Measurements from ENCODE around the gene PPIP5K1.

The PPIP5K1 gene

GRCh38 chr15:43513550-43513949 is 76.5 kb downstream of the PPIP5K1 start:
- TF ChIP-seq CTCF (IDR thresholded peaks at IDR 0.05; ENCODE audit: low read depth, low read length): no peak
- no peak for DNase-seq
- Histone ChIP-seq H3K36me3 (no peaks in the 10 kb centered on the region), H3K9me3 (ENCODE audit: severe bottlenecking) (no peaks in the 10 kb centered on the region), H3K4me3 (ENCODE audit: low read depth, low read length) (no peak overlapping the region), H3K27me3 (ENCODE audit: insufficient read depth, low read depth, severe bottlenecking) (no peaks in the 10 kb centered on the region), H3K27ac (no peak overlapping the region)

- Histone ChIP-seq H3K36me3 (no peaks in the 10 kb centered on the region), H3K9me3 (ENCODE audit: severe bottlenecking) (no peaks in the 10 kb centered on the region), H3K27ac (no peak overlapping the region), H3K4me3 (ENCODE audit: low read depth, low read length) (peak overlapping the region; percentile 43), H3K27me3 (ENCODE audit: insufficient read depth, low read depth, severe bottlenecking) (no peaks in the 10 kb centered on the region)
- peak; percentile 74 for DNase-seq
- TF ChIP-seq CTCF (IDR thresholded peaks at IDR 0.05; ENCODE audit: low read depth, low read length): peak; percentile 63
Observed at GRCh38 chr15:43511012-43511885, 78.8 kb downstream of the PPIP5K1 start.

- peak; percentile 98 for DNase-seq
- no peaks in the 10 kb centered on the region for H3K9me3 ChIP-seq (ENCODE audit: severe bottlenecking)
- H3K27ac ChIP-seq: peak overlapping the region; percentile 73
- peak; percentile 29 for TF ChIP-seq CTCF (IDR thresholded peaks at IDR 0.05; ENCODE audit: low read depth, low read length)
- H3K27me3 ChIP-seq (ENCODE audit: insufficient read depth, low read depth, severe bottlenecking): no peaks in the 10 kb centered on the region
- no peaks in the 10 kb centered on the region for H3K36me3 ChIP-seq
- H3K4me3 ChIP-seq (ENCODE audit: low read depth, low read length): peak overlapping the region; percentile 43
Observed at GRCh38 chr15:43510200-43511011, 79.6 kb downstream of the PPIP5K1 start.

- H3K27me3 ChIP-seq (ENCODE audit: insufficient read depth, low read depth, severe bottlenecking): no peaks in the 10 kb centered on the region
- TF ChIP-seq CTCF (IDR thresholded peaks at IDR 0.05; ENCODE audit: low read depth, low read length): no peak
- H3K36me3 ChIP-seq: no peaks in the 10 kb centered on the region
- no peak for DNase-seq
- no peak overlapping the region; the same call in 1 of the 2 replicates for H3K27ac ChIP-seq
- H3K9me3 ChIP-seq (ENCODE audit: severe bottlenecking): no peaks in the 10 kb centered on the region
- H3K4me3 ChIP-seq (ENCODE audit: low read depth, low read length): peak overlapping the region; percentile 43
Observed at GRCh38 chr15:43509660-43510199, 80.3 kb downstream of the PPIP5K1 start.

- no peak overlapping the region for H3K4me3 ChIP-seq (ENCODE audit: low read depth, low read length)
Observed at GRCh38 chr15:43508991-43509659, 80.9 kb downstream of the PPIP5K1 start.

More at GRCh38 chr15:43508991-43509659, 80.9 kb downstream of the PPIP5K1 start:
- no peak for DNase-seq
- TF ChIP-seq CTCF (IDR thresholded peaks at IDR 0.05; ENCODE audit: low read depth, low read length): no peak
- Histone ChIP-seq H3K27me3 (ENCODE audit: insufficient read depth, low read depth, severe bottlenecking) (no peaks in the 10 kb centered on the region), H3K27ac (no peak overlapping the region), H3K9me3 (ENCODE audit: severe bottlenecking) (no peaks in the 10 kb centered on the region), H3K36me3 (no peaks in the 10 kb centered on the region)
